Esophagus mucosa (tissue), 1 donor: ENCODE data around the gene SYMPK. TPM values are rescaled to one million over a fixed set of nuclear protein-coding genes. Genes with fewer than 3 reads are reported as not detected.

Experiments used
- ATAC-seq: fragments of 200-7000 bp; cut with Tn5 transposase; one replicate; pipeline ENCODE4 v1.9.1; 2020
- total RNA-seq: library from RNA; stranded (reverse); gene quantifications from one replicate; pipeline ENCODE4 v1.2.4, GENCODE V29; 2023
- donor health status: DM: yes; HTN: yes; CAD: no.

SYMPK gene
- total RNA-seq, 1 donor from 2014 or later: 42.9 TPM

DNA sequence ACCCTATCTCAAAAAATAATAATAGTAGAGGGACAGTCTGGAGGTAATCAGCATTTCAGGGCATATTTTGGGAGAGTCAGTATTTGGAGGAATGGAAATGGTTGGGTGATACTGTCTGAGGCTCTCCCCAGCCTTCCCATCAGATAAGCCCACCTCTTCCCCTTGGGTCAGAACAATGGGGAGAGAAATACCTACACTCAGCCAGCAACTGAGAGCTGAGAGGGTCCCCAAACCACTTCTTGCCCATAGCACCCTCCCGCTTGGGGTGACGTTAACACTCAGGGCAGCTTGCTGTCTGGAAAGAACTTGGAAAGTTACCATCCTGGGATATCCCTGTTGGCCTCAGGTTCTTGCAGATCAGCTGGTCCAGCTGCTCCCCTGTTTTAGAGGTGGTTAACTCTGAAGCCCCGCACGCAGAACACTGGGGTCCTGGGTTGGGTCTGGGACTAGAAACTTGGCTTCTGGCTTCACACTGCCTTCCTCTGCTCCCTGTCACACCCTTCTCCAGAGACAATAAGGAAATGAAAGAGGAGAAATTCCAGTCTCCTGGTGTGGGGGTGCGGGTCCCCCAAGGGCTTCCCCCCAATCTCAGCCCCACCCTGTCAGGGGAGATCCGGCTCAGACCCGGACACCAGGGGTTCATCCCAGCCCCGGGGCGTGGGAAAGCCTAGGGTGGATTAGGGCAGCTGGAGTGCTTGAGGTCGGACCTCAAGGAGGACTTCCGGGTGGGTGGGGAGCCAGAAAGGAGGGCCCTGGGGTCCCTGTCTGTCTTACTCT, 3.6 kb upstream of the SYMPK start:
- ATAC-seq: no peak

DNA sequence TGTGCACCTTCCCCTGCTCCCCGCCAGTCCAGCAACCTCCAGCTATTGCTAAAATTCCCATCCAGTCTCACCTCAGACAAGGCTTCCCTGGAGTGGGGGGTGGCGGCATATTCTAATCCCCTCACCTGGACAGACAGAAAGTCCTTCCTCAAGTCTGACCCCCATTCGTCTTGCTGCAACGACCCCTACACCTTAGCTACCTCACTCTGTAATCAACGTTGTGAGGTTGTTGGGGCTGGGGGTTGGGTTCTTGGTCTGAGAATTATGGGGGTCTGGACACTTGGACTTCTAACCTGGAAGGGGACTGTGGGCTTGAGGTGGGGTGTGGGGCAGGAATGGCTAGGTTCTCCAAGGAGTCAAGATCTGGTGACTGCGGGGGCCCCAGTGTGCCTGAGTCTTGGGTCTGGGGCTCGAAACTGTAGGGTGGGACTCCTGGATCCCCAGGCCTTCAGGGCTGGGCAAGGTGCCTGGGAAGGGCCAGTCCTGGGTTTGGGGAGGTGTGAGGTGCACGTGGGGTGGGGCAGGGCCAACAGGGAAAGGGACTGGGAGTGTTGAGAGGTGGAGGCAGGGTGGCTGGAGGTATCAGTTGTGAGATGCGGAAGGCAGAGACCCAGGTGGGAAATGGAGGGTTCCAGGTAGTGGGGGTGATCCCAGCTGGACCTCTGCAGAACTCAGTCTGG, 2.5 kb upstream of the SYMPK start:
- ATAC-seq: no peak

DNA sequence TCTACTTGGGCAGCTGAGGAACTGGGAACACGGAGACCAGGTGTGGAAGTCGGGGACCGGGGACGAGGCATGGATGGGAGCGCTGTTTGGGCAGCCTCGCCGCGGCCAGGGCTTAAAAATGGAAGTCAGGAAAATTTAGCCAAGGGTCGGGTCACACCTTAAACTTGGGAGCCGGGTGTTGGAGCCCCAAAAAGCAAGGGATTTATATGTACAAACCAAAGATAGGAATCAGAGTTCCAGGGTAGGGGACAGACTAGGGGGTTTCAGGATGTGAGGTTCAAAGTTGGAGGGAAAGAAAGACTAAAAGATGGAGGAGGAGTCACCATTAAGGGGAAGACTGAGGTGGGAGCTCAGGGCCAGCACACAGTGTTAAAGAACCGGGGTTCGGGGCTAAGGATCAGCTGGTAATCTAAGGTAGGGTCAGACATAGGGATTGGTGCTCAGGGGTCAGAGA, 1.7 kb upstream of the SYMPK start:
- no peak for ATAC-seq

DNA sequence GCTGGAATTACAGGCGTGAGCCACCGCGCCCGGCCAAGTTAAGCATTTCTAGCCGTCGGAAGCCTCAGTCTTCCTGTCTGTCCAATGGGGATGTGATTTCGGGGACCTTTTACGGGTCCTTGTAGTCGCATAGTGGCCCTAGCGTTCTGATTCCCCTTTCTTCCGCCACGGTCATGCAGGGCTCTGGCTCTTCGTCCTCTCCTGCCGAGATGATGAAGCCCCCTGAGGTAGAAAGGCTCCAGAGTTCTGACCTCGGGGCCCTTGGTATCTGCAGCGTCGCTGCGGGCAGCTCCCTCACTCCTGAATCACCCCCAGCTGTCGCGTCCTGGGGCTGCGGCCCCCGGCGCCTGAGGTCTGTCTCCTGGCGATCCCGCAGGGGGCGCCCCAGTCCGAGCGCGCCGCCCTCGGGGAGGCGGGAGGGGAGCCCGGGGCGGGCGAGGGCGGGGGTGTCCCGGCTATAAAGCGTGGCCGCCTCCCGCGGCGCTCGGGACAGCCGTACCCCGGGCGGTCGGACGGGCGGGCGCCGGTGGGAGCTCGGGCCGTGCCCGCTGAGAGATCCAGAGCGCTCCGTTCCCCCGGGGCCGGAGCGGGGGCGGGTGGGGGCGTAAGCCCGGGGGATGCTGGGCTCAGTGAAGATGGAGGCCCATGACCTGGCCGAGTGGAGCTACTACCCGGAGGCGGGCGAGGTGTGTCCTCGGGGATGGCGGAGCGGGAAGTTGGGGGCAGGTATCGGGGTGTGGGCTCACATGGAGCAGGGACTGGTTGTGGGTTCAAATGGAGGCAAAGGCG, 1.1 kb upstream of the SYMPK start, which contains the start of gene FOXA3:
FOXA3 (plus strand) TSS at position 487 of the 789 bp plus-strand sequence; CDS start at position 618, 131 bp downstream.
- peak; percentile 23 for ATAC-seq

DNA sequence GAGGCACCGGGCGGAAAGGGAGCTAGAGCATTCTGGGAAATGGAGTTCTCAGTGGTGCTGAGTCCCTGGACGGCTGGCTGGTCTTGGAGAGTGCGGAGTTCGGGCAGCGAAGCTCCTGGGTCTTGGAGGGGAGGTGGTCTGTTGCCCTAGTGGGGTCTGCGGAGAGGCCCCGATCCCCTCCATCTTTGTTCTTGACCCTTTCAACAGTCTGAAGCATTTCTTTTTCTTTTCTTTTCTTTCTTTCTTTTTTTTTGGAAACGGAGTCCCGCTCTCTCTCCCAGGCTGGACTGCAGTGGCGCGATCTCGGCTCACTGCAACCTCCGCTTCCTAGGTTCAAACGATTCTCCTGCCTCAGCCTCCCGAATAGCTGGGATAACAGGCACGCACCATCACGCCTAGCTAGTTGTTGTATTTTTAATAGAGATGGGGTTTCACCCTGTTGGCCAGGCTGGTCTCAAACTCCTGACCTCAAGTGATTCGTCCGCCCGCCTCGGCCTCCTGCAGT, 440 bp upstream of the SYMPK start:
- ATAC-seq: no peak

DNA sequence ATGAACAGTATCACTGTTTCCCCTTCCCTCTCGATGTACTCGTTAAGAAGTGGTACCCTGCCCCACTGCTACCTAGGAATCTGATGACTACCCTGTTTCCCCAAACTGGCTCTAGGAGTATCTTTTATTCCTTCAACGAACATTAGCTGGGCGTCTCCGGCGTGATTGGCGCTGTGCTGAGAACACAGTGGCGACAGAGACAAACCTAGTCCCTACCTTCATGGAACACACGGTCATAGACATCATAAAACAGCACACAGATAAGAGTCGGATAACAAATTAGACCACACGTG, 730 bp downstream of the SYMPK start:
- peak; percentile 1 for ATAC-seq

DNA sequence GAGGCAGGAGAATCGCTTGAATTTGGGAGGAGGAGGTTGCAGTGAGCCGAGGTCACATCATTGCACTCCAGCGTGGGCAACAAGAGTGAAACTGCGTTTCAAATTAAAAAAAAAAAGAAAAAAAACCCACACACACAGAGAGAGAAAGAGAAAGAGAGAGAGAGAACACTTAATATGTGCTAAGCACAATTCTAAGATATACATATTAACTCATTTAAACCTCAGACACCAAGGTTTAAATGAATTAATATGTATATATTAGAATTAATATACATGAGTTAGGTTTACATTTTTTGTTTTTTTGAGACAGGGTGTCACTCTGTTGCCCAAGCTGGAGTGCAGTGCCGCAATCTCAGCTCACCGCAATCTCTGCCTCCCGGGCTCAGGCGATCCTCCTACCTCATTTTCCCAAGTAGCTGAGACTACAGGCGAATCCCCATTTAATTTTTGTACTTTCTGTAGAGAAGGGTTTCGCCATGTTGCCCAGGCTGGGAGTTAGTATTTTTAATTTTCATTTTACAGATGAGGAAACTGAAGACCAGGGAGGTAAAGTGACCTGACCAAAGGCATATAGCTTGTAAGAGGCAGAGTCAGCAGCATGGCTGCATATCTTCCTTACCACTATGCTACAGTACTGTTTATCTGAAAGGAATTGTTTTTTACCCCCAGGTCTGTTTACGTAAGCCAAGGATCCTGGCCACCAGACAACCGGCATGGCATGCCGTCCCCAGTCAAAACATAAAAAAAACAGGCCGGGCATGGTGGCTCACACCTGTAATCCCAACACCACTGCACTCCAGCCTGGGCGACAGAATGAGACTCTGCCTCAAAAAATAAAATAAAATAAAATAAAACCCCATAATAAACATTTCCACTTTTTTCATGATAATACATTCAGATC, 2.3 kb downstream of the SYMPK start:
- no peak for ATAC-seq

DNA sequence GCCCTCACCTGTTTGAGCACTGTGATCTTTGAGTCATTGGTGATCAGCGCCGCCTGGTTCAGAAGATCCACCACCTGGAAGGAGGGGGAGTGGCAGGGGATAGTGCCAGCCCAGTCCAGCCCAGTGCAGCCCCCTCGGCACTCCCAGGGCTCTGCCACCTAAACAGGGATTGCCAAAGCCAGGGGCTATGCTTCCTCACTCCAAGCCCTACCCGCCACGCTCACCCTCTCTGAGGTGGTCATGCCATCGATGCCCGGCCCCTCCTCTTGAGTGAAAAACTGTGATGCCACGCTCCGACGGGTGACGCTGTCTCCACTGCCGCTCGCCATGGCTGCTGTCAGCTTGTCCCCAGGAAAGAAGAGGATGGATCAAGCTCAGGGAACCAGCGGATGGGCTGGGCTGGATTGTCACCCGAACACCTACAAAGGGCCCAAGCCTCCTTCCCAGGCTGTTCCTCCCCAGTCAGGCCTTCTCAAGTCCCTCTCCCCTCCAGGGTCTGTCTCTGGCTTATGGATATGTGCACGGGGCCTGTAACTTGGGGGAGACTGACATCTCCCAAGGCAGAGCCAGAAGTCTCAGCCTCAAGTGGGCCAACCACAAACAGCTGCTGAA, 8.7 kb downstream of the SYMPK start:
- peak; percentile 11 for ATAC-seq

DNA sequence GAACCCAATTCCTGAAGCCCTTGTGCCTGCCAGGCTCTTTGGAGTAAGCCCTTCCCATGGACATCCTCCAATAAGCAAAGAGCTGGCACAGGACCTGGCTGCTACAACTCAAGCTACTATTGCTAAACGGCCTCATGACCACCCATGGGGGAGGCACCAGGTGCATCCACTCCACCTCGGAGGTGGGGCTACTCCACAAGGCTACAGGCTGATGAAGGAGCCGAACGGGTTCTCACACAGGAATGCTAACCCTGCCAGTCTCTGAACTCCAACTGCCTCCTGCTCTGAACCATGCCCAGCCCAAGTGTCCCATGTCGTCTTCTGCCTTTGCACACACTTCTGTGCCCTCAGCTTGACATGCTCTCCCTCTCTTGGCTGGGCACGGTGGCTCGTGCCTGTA, 10.0 kb downstream of the SYMPK start:
- ATAC-seq: no peak

DNA sequence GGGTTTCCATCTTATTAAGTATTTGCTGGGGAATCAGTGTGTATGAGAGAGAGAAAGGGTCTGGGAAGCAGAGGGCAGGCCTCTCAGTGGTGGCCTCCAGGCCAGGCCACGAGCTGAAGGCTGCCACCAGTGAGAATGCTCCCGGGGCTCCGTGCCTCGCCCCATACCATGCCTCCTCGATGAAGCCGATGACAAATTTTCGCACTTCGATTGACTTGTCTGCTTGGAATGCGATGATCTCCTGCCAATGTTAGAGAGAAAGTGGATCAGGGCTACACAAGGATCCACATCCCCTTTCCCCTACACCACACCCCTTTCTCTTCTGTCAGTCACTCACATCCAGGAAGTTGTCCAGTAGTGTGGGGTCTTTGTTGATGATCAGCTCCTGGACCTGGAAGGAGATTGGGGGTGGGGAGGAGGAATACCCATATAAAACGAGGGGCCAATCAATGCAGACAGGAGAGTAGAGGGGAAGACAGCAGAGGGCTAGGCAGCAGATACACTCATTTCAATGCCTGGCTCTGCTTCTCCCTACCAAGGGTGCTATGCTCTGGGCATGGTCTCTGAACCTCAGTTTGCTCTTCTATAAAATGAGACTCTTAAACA, 10.7 kb downstream of the SYMPK start:
- no peak for ATAC-seq

DNA sequence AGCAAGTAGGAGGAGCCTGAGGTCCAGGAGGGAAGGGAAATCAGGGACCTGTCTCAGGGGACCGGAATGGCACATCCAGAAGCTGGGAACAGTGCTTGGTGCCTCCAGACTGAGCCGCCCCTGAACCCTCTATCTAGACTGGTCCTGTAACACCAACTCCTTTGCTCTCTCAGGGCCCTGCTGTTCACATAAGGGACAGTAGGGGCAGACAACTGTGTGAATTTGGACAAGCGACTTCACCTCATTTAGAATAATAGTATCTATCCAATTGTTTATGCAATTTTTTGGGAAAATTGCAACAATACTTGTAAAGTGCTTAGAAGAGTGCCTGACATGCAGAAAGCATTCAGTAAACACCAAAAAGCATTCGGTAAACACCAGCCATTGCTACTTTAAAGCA, 14.0 kb downstream of the SYMPK start:
- peak; percentile 40 for ATAC-seq

DNA sequence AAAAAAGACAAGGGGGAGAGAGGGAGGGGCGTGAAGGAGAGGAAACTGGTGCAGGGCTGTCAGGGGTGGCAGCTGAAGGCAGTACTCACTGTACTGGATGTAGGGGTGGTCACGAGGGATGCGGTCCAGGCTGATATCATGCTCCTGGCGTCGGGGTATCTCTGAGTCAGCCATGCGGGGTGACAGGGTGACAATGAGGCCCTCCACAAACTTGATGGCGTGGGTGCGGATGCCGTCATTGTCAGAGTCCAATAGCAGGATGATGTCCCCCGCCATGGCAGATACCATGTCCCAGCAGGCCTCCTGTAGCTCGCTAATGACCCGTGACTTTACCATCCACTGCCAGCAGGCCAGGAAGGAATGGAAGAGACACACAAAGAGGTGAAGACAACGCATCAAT, 15.3 kb downstream of the SYMPK start:
- ATAC-seq: no peak

DNA sequence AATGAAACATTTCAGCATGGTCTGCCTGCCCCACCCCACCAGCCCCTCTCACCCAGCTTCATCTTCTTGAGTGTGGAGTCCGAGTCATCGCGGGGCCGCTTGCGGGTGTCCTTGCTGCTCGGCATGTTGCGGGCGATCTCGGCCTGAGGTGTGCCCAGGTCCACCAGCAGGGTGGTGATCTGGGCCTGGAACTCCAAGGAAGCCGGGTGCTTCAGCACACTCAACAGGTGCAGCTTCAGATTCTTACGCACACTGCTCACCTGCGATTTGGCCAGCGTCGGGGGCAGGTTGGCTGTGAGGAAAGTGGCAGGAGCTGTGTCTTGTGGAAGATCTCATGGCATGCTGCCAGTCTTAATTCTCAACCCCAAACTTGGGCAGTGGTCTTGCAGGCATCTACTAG, 20.7 kb downstream of the SYMPK start:
- ATAC-seq: no peak

DNA sequence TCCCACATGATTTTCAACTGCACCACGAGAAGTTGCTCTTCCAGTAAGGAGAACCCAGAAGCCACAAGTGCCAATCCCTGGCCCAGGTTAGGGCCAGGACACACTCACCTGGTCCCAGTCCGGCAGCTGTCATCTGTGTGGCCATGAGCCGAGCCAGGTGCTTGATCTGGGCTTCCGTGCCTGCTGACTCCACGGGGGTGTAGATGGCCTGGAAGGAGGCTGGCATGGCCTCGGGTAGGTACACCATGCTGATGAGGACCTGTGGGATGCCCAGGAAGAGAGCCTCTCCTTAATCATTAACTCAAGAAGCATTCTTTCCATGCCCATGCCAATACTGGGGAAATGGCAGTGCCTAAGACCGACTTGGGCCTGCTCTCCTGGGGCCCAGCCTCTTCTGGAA, 28.0 kb downstream of the SYMPK start:
- no peak for ATAC-seq

DNA sequence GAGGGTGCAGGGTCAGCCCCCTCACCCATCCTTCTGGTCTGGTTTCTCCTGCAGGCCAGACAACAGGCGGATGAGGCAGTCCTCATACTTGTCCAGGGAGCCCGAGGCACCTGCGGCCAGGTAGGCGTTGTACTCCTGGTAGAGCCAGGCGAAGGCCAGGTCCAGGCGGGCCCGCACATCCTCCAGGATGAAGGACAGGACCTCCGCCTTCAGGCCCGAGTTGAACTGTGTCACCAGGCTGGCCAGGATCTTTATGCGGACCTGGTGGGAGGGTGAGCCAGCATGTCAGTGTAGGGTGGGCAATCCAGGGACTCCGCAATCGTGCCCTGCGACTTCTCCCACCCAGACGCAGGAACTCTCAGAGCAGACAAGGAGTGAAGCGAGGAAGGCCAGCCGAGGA, 34.0 kb downstream of the SYMPK start:
- no peak for ATAC-seq

DNA sequence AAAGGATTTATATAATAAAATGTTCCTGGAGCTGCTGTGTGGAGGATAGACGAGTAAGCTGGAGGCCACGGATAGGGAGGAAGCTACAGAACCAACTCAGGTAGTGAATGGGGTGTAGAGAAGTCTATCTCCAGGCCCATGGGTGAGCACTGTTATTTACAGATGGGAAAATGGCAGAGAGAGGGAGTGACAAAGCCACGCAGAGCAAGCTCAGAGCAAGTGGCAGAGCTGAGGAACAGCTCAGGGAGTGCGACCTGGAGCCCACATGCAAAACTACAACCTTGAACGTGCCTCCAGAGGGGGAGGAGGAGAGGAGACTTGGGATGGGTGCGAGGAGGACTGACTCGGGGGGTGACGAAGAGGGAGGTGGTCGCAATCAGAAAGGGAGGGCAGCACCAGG, 34.4 kb downstream of the SYMPK start:
- no peak for ATAC-seq

DNA sequence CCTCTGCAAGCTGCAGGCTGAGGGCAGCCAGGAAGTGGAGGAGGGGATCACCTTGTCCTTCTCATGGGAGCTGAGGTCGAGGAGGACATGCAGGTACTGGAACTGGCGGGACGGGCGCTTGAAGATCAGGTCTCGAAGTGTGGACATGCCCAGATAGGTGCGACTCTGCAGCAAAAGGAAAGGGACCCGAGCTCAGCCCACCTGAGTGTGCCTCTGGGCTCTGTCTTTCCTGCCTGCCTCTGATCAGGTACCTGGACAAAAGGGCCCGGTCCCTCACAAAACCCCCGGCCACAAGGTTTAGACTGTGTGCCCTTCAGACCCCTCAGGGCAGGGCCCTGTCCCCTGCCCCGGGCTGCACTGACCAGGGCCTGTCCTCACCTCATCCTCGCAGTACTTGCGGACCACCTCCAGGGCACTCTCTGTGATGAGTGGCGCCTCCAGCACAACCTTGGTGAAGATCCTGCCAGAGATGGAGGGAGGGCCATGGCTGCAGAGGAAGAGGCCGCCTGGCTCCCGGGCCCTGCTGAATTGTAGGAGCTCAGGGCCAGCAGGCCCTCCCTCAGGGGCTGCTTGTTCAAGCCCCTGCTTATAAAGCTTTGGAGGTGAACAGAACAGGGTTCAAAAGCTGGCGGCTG, 35.4 kb downstream of the SYMPK start:
- no peak for ATAC-seq

DNA sequence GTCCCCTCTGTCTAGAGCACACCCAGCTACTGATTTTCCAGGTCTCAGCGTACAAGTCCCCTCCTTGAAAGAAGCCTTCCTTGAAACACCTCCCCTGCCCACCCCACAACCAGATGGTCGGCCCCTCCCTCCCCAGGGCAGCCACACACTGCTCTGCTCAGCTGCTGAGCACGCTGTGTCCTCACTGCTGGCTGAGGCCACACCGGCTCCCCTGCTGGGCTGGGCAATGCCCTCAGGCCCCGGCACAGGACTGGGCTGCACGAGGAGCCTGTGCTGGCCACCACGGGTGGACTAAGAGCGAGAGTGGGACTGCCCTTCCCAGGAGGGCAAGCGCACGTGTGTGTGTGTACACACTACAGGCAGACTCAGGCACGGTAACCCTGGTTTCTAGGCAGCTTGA, 36.0 kb downstream of the SYMPK start:
- ATAC-seq: no peak

DNA sequence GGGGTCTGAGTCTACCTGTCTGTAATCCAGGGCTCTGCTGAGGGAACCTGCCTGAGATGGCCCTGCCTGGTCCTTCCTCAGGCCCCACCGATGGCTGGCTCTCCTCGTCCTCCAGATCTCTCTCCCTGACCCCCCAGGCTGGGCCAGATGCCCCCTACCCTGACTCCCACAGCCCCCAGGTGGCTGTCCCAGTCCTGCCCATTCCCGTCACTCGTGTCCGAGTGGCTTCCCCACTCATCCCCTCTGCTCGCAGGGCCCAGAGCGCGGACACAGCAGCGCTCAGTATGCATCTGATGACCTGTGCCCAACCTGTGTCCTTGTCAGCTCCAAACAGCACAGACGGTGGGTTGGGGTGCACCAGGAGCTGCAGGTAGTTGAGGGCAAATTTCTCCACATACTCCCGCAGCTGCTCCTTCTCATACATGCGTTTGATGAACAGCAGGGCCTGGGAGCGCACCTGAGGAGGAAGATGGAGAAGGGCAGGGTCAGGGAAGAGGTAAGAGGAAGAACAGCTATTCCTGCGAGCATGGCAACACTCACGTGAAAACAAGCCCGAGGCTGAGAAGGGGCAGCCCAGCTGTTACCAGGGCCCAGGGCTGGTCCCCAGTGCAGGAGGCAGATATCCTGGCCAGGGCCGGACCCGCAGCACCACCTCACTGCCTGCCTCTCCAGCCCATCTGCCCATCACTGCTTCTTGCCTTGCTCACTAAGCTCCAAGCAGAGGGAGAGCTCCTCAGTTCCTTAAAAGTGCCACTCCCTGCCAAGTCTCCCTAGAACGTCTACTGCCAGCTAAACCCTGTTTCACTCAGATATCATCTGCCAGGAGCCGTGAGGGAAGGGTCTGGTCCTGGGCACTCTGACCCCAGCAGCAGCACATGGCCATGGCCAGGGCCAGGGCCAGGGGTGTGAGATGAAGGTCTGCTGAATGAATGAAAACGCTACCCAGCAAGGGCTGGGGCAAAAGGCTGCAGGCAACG, 36.7 kb downstream of the SYMPK start:
- no peak for ATAC-seq

DNA sequence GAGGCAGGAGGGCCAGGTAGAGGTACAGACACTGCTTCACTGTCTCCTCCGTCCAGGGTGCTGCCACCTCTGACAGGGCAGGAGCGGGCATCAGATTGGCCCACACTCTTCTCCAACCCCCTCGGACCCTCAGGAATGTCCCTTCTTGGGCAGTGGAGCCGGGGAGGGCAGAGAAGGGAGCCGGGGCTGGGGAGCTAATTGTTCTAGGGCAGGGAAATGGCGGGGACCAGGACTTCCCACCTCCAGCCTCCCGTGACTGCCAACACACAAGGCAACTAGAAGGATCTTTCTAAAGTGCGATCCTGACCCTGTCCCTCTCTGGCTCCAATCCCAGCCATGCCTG, 37.7 kb downstream of the SYMPK start:
- ATAC-seq: no peak
